ENCODE results near the gene TBC1D23.

DNA sequence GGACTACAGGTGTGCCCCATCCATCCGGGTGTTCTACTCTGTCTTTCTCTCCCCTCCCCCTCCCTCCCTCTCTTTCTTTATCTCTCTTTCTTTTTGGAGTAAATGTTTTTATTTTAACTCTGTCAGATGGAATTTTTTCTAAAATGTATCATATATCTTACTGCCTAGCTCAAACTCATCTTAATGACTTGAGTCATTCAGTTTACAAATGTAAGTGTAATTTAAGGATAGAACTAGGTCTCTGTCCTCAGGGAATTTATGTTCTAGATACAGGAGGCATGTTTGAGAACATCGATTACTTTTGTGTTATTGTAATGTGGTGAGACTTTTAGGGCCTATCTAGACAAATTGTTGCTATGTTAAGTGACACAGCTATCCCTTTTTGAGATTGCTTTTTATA is 3.5 kb downstream of the TBC1D23 start:
- TF ChIP-seq, protein P1, sequence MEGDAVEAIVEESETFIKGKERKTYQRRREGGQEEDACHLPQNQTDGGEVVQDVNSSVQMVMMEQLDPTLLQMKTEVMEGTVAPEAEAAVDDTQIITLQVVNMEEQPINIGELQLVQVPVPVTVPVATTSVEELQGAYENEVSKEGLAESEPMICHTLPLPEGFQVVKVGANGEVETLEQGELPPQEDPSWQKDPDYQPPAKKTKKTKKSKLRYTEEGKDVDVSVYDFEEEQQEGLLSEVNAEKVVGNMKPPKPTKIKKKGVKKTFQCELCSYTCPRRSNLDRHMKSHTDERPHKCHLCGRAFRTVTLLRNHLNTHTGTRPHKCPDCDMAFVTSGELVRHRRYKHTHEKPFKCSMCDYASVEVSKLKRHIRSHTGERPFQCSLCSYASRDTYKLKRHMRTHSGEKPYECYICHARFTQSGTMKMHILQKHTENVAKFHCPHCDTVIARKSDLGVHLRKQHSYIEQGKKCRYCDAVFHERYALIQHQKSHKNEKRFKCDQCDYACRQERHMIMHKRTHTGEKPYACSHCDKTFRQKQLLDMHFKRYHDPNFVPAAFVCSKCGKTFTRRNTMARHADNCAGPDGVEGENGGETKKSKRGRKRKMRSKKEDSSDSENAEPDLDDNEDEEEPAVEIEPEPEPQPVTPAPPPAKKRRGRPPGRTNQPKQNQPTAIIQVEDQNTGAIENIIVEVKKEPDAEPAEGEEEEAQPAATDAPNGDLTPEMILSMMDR (conservative IDR thresholded peaks at IDR 0.05; ENCODE audit: low read depth, low read length) = no peak
- TF ChIP-seq EZH2 (IDR thresholded peaks at IDR 0.05; ENCODE audit: borderline replicate concordance, low read depth, low read length, poor library complexity, severe bottlenecking) = no peak

All from A673 (cell line).